8988T (cell line): ENCODE data around the gene C16orf86.

ENCODE experiments used
- DNase-seq: peaks from one replicate; pipeline ENCODE4 v3.0.0; 2011

C16orf86 gene

DNA sequence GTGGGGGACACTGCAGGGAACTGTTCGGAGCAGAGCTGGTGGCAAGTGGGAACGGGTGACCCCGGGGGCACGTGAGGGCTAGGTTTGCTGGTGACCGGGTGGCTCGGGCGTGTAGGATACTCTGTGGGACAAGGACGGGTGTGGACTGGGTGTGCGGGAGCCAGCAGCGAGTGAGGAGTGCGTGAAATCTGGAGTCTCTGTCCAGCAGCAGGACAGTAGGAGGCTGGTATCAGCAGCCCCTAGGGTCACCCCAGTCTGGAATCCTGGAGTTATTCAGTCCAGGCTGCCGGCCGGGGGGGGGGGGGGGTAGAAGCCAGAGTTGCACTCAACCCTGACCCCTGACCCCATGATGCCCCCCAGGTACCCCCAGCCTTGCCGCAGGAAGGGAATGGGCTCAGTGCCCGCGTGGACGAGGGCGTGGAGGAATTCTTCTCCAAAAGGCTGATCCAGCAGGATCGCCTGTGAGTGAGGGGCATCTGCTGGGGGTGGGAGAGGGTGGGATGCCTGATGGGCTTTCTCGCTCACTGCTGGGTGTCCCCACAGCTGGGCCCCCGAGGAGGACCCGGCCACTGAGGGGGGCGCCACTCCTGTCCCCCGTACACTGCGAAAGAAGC, 12.7 kb upstream of the C16orf86 start:
- peak; percentile 83 for DNase-seq

DNA sequence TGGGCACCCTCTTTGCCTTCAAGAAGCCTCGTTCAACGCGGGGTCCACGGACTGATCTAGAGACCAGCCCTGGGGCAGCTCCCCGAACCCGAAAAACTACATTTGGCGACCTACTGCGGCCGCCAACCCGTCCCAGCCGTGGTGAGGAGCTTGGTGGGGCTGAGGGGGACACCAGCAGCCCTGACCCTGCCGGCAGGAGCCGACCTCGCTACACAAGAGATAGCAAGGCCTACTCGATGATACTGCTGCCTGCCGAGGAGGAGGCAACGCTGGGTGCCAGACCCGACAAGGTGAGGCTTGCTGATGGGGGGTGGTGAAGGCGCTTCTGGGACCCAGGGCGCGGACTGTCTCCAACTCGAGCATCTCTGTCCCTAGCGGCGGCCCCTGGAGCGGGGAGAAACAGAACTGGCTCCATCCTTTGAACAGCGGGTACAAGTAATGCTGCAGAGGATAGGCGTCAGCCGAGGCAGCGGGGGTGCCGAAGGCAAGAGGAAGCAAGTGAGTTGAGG, 12.2 kb upstream of the C16orf86 start:
- DNase-seq, result no peak

- DNase-seq, result no peak
Observed at GRCh38 chr16:67655363-67655762, 11.3 kb upstream of the C16orf86 start.

- DNase-seq, result no peak
Observed at GRCh38 chr16:67656344-67657016, 10.1 kb upstream of the C16orf86 start.

DNA sequence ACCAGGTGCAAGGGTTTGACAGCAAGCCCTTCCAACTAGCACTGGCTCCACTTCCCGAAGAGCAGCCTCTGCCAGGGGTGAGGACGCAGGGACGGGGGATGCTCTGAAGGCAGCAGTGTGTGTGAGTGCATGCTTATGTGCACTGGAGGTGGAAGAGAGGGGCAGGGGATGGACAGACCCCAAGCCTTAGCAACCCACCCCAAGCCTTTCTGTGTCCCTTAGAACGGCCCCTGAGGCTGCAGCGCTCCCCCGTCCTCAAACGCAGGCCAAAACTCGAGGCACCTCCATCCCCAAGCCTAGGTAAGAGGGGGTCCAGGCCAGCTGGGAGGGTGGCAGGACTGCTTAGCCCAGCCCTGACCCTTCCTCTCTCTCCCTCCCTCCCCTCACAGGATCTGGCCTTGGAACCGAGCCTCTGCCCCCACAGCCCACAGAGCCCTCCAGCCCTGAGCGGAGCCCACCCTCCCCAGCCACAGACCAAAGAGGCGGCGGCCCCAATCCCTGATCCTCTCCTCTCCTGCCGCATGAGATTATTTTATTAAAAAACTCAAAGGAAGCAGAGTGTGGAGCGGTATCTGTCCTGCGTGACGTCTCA, 9.5 kb upstream of the C16orf86 start:
- DNase-seq, result no peak

GRCh38 chr16:67657751-67658518, 8.7 kb upstream of the C16orf86 start:
- DNase-seq, result no peak

DNA sequence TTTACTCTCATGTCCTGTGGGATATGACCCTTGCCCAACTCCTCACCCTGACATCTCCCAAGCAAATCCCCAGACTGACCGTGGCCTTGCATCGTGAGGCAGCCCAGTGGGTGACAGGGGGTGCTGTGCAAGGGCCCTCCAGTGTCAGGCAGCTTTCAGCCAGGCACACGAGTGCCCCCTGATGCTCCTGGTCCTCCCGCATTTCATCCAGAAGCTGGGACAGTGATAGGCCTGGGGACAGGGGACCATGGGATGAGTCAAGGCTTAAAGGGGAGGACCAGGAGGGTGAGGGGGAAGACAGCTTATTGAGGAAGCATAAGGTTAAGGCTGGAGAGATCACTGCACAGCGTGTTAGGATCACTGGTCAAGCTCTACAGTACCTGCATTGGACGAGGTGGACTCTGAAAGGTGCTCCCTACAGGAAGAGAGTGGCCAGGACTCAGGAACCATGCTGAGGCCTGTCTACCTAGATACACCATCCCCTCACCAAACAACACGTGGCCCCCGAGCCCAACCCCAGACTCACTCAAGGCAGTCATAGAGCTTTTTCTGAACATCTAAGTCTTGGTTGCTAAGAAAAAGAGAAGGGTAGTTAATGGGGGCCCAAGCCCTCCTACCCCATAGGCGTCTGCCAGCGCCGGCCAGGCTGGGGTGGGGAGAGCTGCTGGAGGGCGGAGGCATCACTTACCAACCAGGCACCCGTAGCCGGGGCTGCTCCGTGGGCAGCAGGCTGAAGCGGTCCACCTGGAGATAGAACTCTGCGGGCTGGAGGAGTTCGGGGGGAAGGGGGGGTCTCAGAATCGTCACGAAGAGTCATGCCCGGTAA, 7.6 kb upstream of the C16orf86 start:
- DNase-seq, result peak; percentile 68

DNA sequence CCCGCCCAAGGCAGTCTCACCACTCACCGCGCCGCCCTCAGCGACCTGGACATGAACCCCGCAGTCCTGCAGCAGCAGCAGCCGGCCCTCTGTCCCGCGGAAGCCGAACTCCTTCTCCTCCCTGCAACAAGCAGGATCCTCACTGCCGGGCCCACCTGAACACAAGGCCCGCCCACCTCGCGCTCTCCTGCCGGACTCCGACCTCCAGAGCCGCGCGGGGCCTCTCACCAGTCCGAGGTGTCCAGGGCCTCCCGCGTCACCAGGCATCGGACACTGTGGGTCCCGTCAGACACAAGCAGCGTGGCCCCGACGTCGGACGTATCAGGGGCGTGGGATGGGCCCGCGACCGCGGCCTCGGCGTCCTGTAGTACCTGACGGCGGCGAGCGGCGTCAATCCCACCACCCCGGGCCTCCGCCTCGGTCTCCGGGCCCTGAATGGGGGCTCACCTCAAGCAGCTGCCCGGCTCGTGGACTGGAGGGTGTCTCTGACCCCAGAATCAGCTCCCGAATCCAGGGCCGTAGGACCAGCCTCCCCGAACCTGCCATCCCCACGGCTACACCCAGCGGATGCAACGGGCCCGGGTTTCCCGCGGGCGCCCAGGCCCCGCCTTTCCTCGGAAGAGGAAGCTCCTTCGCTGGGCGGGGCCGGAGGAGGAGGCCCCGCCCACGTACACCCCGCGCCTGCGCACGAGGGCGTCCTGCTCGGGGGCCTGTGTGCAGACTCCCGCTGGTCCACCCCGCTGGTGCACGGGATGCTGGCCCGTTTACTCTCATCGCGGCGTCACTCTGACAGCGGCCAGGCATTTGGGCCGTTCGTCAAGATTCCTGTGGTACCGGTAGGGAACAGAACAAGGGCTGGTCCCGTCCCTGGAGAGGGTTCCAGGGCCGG, 6.7 kb upstream of the C16orf86 start, which contains the start of gene ACD:
TSS of gene ACD (minus strand) at position 586 of the 889 bp plus-strand sequence. CDS start at position 546, 40 bp downstream.
- DNase-seq, result peak; percentile 100

GRCh38 chr16:67660564-67661028, 6.0 kb upstream of the C16orf86 start, which contains the start of gene PARD6A:
Gene PARD6A (plus strand): TSS chr16:67660960. CDS start chr16:67661039, 79 bp downstream.
- DNase-seq, result peak; percentile 100

- DNase-seq, result no peak
Observed at GRCh38 chr16:67661101-67661761, 5.4 kb upstream of the C16orf86 start.

- peak; percentile 27 for DNase-seq
Observed at GRCh38 chr16:67661886-67662652, 4.5 kb upstream of the C16orf86 start.

- DNase-seq, result peak; percentile 28
Observed at GRCh38 chr16:67662653-67663010, 4.0 kb upstream of the C16orf86 start.

- peak; percentile 97 for DNase-seq
Observed at GRCh38 chr16:67663151-67663876, 3.3 kb upstream of the C16orf86 start.

DNA sequence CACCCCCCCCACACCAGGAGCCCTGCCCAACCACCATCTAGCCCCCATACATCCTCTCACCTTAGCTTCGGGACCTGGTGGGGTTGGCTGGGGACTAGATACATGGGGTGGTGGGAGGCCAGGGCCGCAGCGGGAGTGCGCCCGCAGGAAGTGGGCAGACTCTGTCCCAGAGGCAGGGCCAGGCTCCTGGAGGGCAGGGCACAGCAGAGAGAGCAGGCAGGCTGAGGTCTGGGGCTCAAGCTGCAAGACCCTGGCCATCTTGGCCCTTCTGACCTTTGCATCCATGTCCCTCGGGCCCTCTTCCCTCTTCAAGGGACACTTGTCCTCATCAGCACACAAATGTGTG, 2.8 kb upstream of the C16orf86 start:
- DNase-seq, result no peak

- DNase-seq, result peak; percentile 36
Observed at GRCh38 chr16:67664258-67664657, 2.4 kb upstream of the C16orf86 start.

DNA sequence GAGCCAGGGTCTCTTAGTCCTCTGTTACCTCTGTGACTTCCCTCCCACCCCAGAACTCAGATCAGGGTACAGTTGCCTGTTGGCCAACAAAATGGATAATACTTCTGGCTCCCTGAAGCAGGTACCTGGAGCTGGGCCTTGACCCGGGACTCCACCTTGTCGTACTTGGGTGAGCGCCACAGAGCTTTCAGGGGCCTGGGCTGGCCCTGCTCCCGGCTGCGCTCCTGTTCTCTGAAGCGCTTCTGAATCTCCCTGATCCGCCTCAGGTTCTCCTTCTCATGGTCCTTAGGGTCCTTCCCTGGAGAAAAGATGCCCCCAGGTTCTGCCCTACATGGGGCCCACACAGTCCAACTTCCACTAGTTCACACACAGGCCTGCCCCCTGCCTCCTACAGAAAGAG, 1.7 kb upstream of the C16orf86 start:
- DNase-seq, result no peak

GRCh38 chr16:67665598-67665997, 1.0 kb upstream of the C16orf86 start:
- no peak for DNase-seq

DNA sequence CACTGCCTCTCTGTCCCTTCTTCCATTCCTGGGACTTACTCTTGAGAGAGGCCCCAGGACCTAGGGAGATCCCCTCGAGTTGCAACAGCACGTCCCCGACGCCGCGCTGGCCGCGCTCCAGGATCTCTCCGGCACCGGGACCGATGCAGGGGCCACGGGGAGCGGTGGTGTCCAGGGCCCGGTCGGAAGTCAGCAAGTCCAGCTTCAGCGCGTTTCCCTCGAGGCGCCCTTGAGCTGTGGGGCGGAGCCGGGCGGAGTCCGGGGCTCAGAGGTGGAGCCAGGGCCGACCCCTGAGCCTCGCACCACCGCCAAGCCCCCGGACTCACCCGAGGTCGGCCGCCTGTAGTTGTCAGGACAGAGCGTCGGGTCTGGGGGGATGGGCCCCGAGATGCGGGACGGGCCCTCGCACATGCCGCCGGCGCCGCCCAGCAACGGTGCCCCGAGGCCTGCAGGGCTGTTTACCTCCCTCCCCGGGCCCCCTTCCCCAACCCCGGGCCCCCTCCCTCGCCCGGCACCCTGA, 522 bp upstream of the C16orf86 start:
- DNase-seq, result peak; percentile 83

GRCh38 chr16:67667453-67667816, 821 bp downstream of the C16orf86 start:
- DNase-seq, result no peak
